Lower leg skin (tissue), 4 donors: ENCODE data around the gene CDC7. TPM values are rescaled to one million over a fixed set of nuclear protein-coding genes. Genes with fewer than 3 reads are reported as not detected.

ENCODE experiments used
- DNase-seq, 2 donors: peaks; one replicate each; pipeline ENCODE4 v3.0.0-alpha.2; 2019; ENCODE audit warnings: low spot score in 2 of 2
- H3K4me3 ChIP-seq: fragments of 200-600 bp; sonication (generic); 2 replicates; pipeline ENCODE4 v1.5.1; 2017; ENCODE audit warnings: mild to moderate bottlenecking, low read depth; ENCODE audit not compliant: poor library complexity, severe bottlenecking
- POLR2A ChIP-seq, 2 donors: fragments of 450-650 bp; IDR thresholded peaks; one replicate each; pipeline ENCODE4 v1.6.1; 2016 to 2017; ENCODE audit warnings: antibody characterized with exemption in 2 of 2, mild to moderate bottlenecking in 1 of 2, moderate library complexity in 1 of 2
- WGBS, 2 donors: methylation state at CpG; one replicate each; pipeline ENCODE4 v1.1.5; 2018; 5-methylcytosine and 5-hydroxymethylcytosine counted together
- intact Hi-C: fragments of 100-400 bp; cut with DNase I; formaldehyde crosslinking; loops from one replicate; pipeline ENCODE4 v1.15.0; 2023; ENCODE audit warnings: low total_unique reads
- total RNA-seq, 4 donors: library from RNA; depleted of rRNA; stranded (reverse); fragments of >200 nt; gene quantifications; one replicate each; pipeline ENCODE4 v1.1.0, GENCODE V29; 2016
- TF ChIP-seq, protein P1 (sequence below), 3 donors: fragments of 450-650 bp; IDR thresholded peaks; one replicate each; pipeline ENCODE4 v1.5.1; 2016; ENCODE audit warnings: antibody characterized with exemption in 3 of 3, mild to moderate bottlenecking in 3 of 3, moderate library complexity in 2 of 3

The CDC7 gene
- total RNA-seq, 4 donors from 2014 or later = 0.80 to 1.1 (median 1.1) TPM

DNA sequence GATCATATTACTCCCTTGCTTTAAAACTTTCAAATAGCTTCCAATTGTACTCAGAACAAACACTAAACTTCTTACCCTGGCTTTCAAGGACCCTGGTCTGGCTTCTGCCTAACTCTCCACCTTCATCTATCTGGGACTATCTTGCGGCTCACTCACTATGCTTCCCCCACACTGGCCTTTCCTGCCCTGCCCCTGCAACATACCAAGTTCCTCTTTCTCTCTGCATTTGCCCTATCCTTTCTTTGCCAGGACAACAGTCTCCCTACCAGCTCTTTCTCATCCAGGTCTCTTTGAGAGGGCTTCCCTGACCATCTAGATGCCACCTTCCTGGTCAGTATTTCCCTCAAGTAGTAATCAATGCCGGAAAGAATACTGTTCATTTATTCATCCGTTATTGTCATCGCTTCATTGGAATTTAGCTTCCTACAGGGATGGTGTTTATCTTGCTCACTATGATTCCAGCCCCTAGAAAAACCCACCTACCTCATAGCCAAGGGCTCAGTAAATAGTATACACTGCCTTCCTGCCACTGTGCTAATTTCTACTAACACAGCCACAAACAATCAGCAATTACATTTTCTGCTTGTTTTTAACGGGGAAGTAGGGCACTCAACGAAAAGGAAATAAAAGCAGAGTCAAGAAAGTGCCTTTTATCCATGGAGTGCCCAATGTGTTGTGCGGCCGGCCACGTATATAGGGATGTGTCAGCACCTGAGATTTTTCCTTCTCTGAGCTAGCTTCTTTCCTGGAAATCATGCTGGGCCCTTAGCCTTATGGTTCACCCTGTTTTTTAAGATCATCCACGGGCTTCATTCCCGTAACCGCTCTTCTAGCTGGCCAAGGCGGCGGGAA lies 521 bp upstream of the CDC7 start:
- DNase-seq = no peak
- intact Hi-C loops = loop anchor here (10.0 kb wide), 1 partner anchor 215 kb away; no protein-coding TSS in a partner anchor
- WGBS, 2 donors = 20% methylated on average over 14 of the region's 14 CpGs
- peak overlapping the region; percentile 41 for H3K4me3 ChIP-seq
- no peak for TF ChIP-seq POLR2A (IDR thresholded peaks at IDR 0.05)
- TF ChIP-seq, protein P1, sequence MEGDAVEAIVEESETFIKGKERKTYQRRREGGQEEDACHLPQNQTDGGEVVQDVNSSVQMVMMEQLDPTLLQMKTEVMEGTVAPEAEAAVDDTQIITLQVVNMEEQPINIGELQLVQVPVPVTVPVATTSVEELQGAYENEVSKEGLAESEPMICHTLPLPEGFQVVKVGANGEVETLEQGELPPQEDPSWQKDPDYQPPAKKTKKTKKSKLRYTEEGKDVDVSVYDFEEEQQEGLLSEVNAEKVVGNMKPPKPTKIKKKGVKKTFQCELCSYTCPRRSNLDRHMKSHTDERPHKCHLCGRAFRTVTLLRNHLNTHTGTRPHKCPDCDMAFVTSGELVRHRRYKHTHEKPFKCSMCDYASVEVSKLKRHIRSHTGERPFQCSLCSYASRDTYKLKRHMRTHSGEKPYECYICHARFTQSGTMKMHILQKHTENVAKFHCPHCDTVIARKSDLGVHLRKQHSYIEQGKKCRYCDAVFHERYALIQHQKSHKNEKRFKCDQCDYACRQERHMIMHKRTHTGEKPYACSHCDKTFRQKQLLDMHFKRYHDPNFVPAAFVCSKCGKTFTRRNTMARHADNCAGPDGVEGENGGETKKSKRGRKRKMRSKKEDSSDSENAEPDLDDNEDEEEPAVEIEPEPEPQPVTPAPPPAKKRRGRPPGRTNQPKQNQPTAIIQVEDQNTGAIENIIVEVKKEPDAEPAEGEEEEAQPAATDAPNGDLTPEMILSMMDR (IDR thresholded peaks at IDR 0.05) = peak in 1 of 3 donors; percentile 96

DNA sequence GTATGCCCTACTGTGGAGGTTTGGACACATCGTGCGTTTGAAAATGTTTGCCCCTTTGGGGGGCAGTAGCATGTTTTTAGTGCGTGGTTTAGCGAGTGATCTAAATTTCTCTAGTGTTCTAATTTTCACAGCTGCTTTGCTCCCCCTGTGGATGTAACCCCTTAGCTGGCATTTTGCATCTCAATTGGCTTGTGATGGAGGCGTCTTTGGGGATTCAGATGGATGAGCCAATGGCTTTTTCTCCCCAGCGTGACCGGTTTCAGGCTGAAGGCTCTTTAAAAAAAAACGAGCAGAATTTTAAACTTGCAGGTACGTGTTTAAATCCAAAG lies 836 bp downstream of the CDC7 start:
- WGBS, 2 donors = 3 to 4% methylated on average over 9 of the region's 9 CpGs
- intact Hi-C loops = loop anchor here (10.0 kb wide), 1 partner anchor 217 kb away; no protein-coding TSS in a partner anchor
- no peak for DNase-seq
- peak overlapping the region; percentile 41 for H3K4me3 ChIP-seq
- no peak for TF ChIP-seq POLR2A (IDR thresholded peaks at IDR 0.05)
- TF ChIP-seq, protein P1 (IDR thresholded peaks at IDR 0.05) = no peak

DNA sequence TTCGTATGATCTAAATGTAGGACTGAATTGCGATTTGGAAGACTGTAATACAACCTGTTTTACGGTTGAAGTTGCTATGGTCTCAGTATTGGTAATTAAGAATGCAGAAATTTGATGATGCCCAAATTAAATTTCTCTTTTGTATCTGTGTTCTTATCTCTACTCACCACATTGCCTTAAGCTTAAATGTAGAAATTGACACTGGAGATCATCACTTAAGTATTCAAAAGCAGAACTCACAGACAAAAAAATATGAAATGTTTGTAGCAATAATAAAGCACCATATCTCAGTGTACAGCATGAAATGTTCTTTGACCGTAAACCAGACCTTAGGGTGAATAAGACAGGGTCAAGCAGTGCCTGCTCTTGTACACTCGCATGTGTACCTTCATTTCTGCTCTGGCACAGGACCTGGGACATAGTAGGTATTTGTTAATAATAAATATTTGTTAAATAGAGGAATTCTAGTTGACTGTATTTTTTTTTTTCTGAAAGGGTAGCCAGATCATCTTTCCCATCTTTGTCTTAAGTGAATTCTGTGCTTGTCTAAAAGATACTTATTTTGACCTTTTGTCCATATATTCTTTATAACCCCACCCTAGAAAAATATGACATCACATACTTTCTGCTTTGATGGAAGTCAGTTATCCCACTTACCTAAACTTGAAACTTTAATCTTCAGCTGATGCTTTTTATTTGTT lies 1.5 kb downstream of the CDC7 start:
- H3K4me3 ChIP-seq = no peak overlapping the region
- no peak for DNase-seq
- intact Hi-C loops = loop anchor here (10.0 kb wide), 1 partner anchor 217 kb away; no protein-coding TSS in a partner anchor
- WGBS, 2 donors = 39 to 43% methylated on average over 5 of the region's 5 CpGs
- TF ChIP-seq POLR2A (IDR thresholded peaks at IDR 0.05) = no peak

DNA sequence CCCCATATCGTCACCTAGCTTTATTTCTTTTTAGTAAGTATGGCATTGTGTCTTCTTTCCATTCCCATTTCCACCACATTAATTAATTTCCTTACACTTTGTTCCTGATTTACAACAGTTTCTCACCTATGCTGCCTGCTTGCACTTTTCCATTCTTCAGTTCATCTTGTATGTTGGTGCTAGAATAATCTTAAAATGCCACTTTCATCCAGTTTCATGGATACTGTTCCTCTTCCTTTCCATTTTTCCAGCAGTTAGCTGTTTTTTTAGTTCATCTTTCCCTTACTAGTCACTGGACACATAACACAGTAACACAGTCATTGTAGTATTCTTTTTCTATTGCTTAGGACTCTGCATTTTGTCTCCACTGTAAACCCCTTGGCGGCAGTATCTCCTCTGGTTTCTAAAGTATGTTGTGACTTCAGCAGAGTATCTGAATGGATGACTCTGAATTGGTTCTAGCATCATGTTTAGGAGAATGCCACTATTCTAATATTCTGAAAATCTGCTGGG lies 2.1 kb downstream of the CDC7 start:
- intact Hi-C loops = loop anchor here (10.0 kb wide), 1 partner anchor 218 kb away; no protein-coding TSS in a partner anchor
- TF ChIP-seq POLR2A (IDR thresholded peaks at IDR 0.05) = no peak
- TF ChIP-seq, protein P1 (IDR thresholded peaks at IDR 0.05) = peak in 1 of 3 donors; percentile 77
- WGBS, 2 donors = 83 to 89% methylated on average over 2 of the region's 2 CpGs
- no peak for DNase-seq
- no peak overlapping the region for H3K4me3 ChIP-seq

DNA sequence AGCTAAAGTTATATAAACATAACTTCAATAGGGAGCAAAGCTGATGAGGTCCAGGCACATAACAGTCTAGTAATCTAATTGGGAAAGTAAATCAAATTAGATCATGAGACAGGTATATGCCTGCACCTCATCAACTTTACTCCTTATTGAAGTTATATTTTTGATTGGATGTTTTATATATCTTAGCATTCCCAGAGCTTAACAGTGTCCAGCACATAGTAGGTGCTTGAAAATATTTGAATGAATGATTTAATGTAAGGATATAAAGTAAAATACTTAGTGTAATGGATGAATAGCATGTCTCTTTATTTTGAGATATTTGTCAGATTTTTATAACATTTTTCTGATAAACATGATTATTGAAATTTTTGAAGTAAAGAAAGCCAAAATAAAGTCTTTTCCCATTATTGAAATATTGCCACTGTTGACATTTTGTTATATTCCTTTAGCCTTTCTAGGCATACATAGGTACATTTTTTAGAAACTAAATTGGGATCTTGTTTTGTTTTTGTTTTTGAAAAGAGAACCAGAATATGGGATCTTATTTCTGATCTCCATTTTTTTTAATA lies 2.8 kb downstream of the CDC7 start:
- intact Hi-C loops = loop anchor here (10.0 kb wide), 1 partner anchor 219 kb away; no protein-coding TSS in a partner anchor
- no peak for DNase-seq
- H3K4me3 ChIP-seq = no peak overlapping the region
- TF ChIP-seq, protein P1 (IDR thresholded peaks at IDR 0.05) = no peak
- TF ChIP-seq POLR2A (IDR thresholded peaks at IDR 0.05) = no peak
